Trophoblast cell (in vitro differentiated cells and primary cell): ENCODE results near the gene TLE4.
"Not testable (repeated sequence)": the region's sequence is repeated elsewhere in the genome, so short reads cannot be mapped to it uniquely, and the experiment has no call there.

ENCODE experiments used
- DNase-seq, 2 donors: peaks; one replicate each; pipeline ENCODE4 v3.0.0-alpha.2; 2016
- H2AFZ ChIP-seq: 2 replicates; pipeline ENCODE4 v1.6.1; 2013; ENCODE audit warnings: low read length, moderate library complexity, mild to moderate bottlenecking; ENCODE audit not compliant: insufficient read depth, poor library complexity
- H2AK5ac ChIP-seq: 2 replicates; pipeline ENCODE4 v1.6.1; 2013; ENCODE audit warnings: mild to moderate bottlenecking, low read length
- H2BK120ac ChIP-seq: 2 replicates; pipeline ENCODE4 v1.6.1; 2013; ENCODE audit warnings: low read length, mild to moderate bottlenecking, moderate library complexity; ENCODE audit not compliant: insufficient read depth, poor library complexity
- H2BK12ac ChIP-seq: 2 replicates; pipeline ENCODE4 v1.6.1; 2013; ENCODE audit warnings: mild to moderate bottlenecking, low read length, moderate library complexity
- H2BK5ac ChIP-seq: 2 replicates; pipeline ENCODE4 v1.6.1; 2013; ENCODE audit warnings: low read length, low read depth, moderate library complexity, mild to moderate bottlenecking; ENCODE audit not compliant: poor library complexity
- H3K14ac ChIP-seq: 2 replicates; pipeline ENCODE4 v1.6.1; 2013; ENCODE audit warnings: mild to moderate bottlenecking, low read length
- H3K18ac ChIP-seq: 2 replicates; pipeline ENCODE4 v1.6.1; 2013; ENCODE audit warnings: mild to moderate bottlenecking, low read length
- H3K23ac ChIP-seq: 2 replicates; pipeline ENCODE4 v1.6.1; 2013; ENCODE audit warnings: low read length
- H3K27ac ChIP-seq: 2 replicates; pipeline ENCODE4 v1.5.1; 2013; ENCODE audit warnings: low read depth, mild to moderate bottlenecking, inconsistent platforms, low read length, moderate library complexity
- H3K27me3 ChIP-seq: 2 replicates; pipeline ENCODE4 v1.6.1; 2013; ENCODE audit warnings: inconsistent platforms, mild to moderate bottlenecking, low read length, moderate library complexity; ENCODE audit not compliant: insufficient read depth
- H3K36me3 ChIP-seq, 2 experiments: 1 replicate in 1 of 2; 2 replicates in 1 of 2; pipeline ENCODE4 v1.6.1; 2013; ENCODE audit warnings: low read length in 2 of 2, mild to moderate bottlenecking in 2 of 2, moderate library complexity in 1 of 2; ENCODE audit not compliant: insufficient read depth in 2 of 2, control insufficient read depth in 1 of 2
- H3K4ac ChIP-seq: 2 replicates; pipeline ENCODE4 v1.6.1; 2013; ENCODE audit warnings: low read depth, mild to moderate bottlenecking, low read length, moderate library complexity
- H3K4me1 ChIP-seq, 2 experiments: 1 replicate in 1 of 2; 2 replicates in 1 of 2; pipeline ENCODE4 v1.6.1; 2013; ENCODE audit warnings: low read length in 2 of 2, mild to moderate bottlenecking in 2 of 2, moderate library complexity in 1 of 2; ENCODE audit not compliant: insufficient read depth in 2 of 2, control insufficient read depth in 1 of 2
- H3K4me2 ChIP-seq: 2 replicates; pipeline ENCODE4 v1.6.1; 2013; ENCODE audit warnings: inconsistent platforms, mild to moderate bottlenecking, low read length, moderate library complexity
- H3K4me3 ChIP-seq: 2 replicates; pipeline ENCODE4 v1.5.1; 2013; ENCODE audit warnings: mild to moderate bottlenecking, low read depth, low read length, inconsistent platforms
- H3K79me1 ChIP-seq: one replicate; pipeline ENCODE4 v1.6.1; 2013; ENCODE audit warnings: low read length
- H3K79me2 ChIP-seq: 2 replicates; pipeline ENCODE4 v1.6.1; 2013; ENCODE audit warnings: low read length, mild to moderate bottlenecking; ENCODE audit not compliant: control insufficient read depth, insufficient read depth, poor library complexity
- H3K9ac ChIP-seq: 2 replicates; pipeline ENCODE4 v1.6.1; 2013; ENCODE audit warnings: mild to moderate bottlenecking, low read length
- H3K9me3 ChIP-seq: 2 replicates; pipeline ENCODE4 v1.6.1; 2013; ENCODE audit warnings: low read depth, mild to moderate bottlenecking, control low read depth, inconsistent platforms, low read length; ENCODE audit not compliant: insufficient read depth
- H4K12ac ChIP-seq: 2 replicates; pipeline ENCODE4 v1.6.1; 2013; ENCODE audit warnings: low read depth, mild to moderate bottlenecking, low read length, moderate library complexity
- H4K8ac ChIP-seq: 2 replicates; pipeline ENCODE4 v1.6.1; 2013; ENCODE audit warnings: low read depth, mild to moderate bottlenecking, low read length, moderate library complexity
- H4K91ac ChIP-seq: one replicate; pipeline ENCODE4 v1.6.1; 2013; ENCODE audit warnings: low read depth, mild to moderate bottlenecking, low read length, moderate library complexity
- WGBS: extraction: QIAGEN DNeasy Blood & Tissue Kit; methylation state at CpG from one replicate; pipeline ENCODE4 v1.1.7; 2013; ENCODE audit warnings: missing lambda C conversion rate; ENCODE audit not compliant: insufficient read length, insufficient coverage; ENCODE audit errors: extremely low coverage; 5-methylcytosine and 5-hydroxymethylcytosine counted together

TLE4 gene

DNA sequence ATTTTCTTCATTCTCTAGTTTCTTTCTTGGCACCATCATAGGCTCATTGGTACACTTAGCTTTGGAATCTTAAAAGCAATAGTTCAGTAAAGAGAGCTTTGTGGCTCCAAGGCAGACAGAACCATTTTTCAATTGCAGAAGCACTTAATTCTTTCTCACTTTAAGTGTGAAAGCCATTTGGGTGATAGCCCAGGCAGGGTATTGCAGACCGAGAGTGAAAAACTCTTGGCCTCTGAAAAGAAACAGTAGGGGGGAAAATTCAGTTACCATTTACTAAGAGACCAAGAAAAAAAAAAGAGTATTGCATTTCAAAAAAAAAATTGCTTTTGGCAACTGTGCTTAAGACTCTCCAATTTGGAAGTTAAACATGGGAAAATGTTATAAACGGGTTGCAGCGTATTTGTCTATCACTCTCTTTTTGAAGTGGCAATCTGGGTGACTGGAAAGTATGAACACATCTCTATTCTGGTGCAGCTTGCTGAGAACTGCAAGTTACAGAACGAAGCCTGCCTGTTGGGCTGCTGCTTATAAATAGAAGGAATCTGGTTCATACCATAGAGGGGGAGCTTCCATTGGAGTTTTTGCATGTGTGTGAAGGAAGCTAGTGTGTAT lies 170.5 kb downstream of the TLE4 start:
- H3K4me3 ChIP-seq, result no peak overlapping the region
- H3K27ac ChIP-seq, result no peak overlapping the region
- H3K36me3 ChIP-seq, result peaks cover 0 to 2% of the 10 kb centered on the region in 2 experiments
- no peak for DNase-seq
- H2BK5ac ChIP-seq, result no peak overlapping the region
- H3K14ac ChIP-seq, result no peak overlapping the region
- H3K79me2 ChIP-seq, result no peaks in the 10 kb centered on the region
- no peaks in the 10 kb centered on the region for H3K79me1 ChIP-seq
- no peak overlapping the region for H3K18ac ChIP-seq
- H3K9me3 ChIP-seq, result peaks cover 1% of the 10 kb centered on the region
- no peak overlapping the region for H2BK120ac ChIP-seq
- no peak overlapping the region for H3K23ac ChIP-seq
- H2BK12ac ChIP-seq, result no peak overlapping the region
- no peak overlapping the region for H4K91ac ChIP-seq
- no peak overlapping the region for H3K4ac ChIP-seq
- H4K12ac ChIP-seq, result no peak overlapping the region
- no peak overlapping the region for H2AK5ac ChIP-seq
- no peak overlapping the region for H3K4me2 ChIP-seq
- H2AFZ ChIP-seq, result no peak overlapping the region
- H4K8ac ChIP-seq, result no peak overlapping the region
- WGBS, result no CpG with 5 or more reads among the region's 4 CpGs
- H3K27me3 ChIP-seq, result no peaks in the 10 kb centered on the region
- no peak overlapping the region for H3K9ac ChIP-seq
- peaks cover 0 to 2% of the 10 kb centered on the region in 2 experiments for H3K4me1 ChIP-seq

DNA sequence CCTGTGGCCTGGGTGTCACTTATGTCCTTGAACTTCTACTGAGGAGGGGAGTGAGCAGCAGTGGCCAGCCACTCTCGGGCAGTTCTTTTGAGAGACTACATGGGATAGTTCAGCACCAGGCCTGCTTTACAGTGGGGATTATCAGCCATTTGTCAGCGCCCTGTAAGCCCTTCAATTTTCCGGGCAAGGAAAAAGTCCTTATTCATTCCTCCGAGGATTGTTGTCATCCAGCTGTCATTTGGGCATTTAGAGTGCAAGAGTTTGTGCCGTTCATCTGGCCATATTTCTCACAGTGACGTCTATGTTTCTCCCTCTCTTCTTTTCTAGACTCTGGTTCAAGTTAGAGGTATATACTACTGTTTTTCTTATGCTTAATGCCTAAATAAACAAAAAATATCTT lies 172.8 kb downstream of the TLE4 start:
- Histone ChIP-seq H3K79me1 (no peaks in the 10 kb centered on the region), H4K8ac (no peak overlapping the region), H3K4ac (no peak overlapping the region), H3K4me2 (no peak overlapping the region), H4K91ac (no peak overlapping the region), H2AFZ (no peak overlapping the region), H3K27ac (no peak overlapping the region), H3K23ac (no peak overlapping the region), H2BK12ac (no peak overlapping the region), H2AK5ac (no peak overlapping the region), H3K79me2 (no peaks in the 10 kb centered on the region), H3K4me3 (no peak overlapping the region), H2BK5ac (no peak overlapping the region), H3K36me3 (no peaks in the 10 kb centered on the region), H3K27me3 (no peaks in the 10 kb centered on the region), H2BK120ac (no peak overlapping the region), H3K9me3 (no peaks in the 10 kb centered on the region), H4K12ac (no peak overlapping the region), H3K9ac (no peak overlapping the region), H3K14ac (no peak overlapping the region), H3K4me1 (peaks cover 0 to 2% of the 10 kb centered on the region in 2 experiments), H3K18ac (no peak overlapping the region)
- DNase-seq, result no peak
- whole genome bisulfite sequencing, result no CpG with 5 or more reads among the region's 6 CpGs

DNA sequence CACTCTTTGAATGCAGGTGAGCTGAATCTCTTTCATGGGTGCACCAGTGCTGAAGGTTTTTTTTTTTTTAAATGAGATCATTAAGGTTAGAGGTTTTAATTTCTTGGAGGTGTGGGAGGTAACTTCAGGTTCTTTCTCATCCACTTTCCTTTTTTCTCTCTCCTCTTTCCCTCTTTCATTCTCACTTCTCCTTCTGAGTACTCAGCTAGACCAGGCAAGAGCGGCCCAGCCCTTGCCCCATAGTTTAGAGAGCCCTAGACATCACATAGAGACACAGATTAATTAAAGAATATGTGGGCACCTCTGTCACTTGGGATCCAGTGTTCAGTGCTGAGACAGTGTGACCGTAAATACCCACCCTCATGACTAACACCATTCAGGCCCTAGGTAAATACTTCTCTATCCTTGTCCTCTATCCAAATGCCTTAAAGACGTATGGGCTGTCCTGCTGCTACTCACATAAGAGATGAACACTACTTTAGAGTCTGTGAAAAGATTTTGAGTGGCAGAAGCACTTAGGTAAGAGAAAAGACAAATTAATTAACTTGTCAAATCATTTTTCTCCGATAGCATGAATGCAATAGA lies 174.1 kb downstream of the TLE4 start:
- Histone ChIP-seq H2BK12ac (no peak overlapping the region), H4K12ac (no peak overlapping the region), H2BK120ac (no peak overlapping the region), H3K9me3 (no peaks in the 10 kb centered on the region), H2AK5ac (no peak overlapping the region), H3K18ac (no peak overlapping the region), H4K8ac (no peak overlapping the region), H3K4ac (no peak overlapping the region), H3K9ac (no peak overlapping the region), H2BK5ac (no peak overlapping the region), H3K27me3 (no peaks in the 10 kb centered on the region), H3K23ac (no peak overlapping the region), H3K4me3 (no peak overlapping the region), H4K91ac (no peak overlapping the region), H3K79me1 (no peaks in the 10 kb centered on the region), H2AFZ (no peak overlapping the region), H3K4me2 (no peak overlapping the region), H3K4me1 (peaks cover 0 to 2% of the 10 kb centered on the region in 2 experiments), H3K27ac (no peak overlapping the region), H3K36me3 (no peaks in the 10 kb centered on the region), H3K79me2 (no peaks in the 10 kb centered on the region), H3K14ac (no peak overlapping the region)
- DNase-seq, result no peak
- no CpG with 5 or more reads among the region's 4 CpGs for WGBS

DNA sequence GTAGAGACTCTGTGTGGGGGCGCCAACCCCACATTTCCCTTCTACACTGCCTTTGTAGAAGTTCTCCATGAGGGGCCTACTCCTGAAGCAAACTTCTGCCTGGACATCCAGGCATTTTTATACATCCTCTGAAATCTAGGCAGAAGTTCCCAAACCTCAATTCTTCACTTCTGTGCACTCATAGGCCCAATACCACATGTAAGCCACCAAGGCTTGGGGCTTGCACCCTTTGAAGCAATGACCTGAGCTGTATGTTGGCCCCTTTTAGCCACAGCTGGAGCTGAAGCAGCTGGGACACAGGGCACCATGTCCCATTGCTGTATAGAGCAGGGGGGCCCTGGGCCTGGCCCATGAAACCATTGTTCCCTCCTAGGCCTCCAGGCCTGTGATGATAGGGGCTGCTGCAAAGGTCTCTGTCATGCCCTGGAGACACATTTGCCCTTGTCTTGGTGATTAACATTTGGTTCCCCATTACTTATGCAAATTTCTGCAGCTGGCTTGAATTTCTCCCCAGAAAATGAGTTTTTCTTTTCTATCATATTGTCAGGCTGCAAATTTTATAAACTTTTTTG lies 180.2 kb downstream of the TLE4 start:
- H3K23ac ChIP-seq, H4K91ac ChIP-seq, H3K9ac ChIP-seq, H2BK12ac ChIP-seq, H3K36me3 ChIP-seq, H3K4ac ChIP-seq, H4K8ac ChIP-seq, H3K14ac ChIP-seq, H3K4me1 ChIP-seq, DNase-seq, H3K9me3 ChIP-seq, H2BK5ac ChIP-seq, H3K79me1 ChIP-seq, H4K12ac ChIP-seq, H3K27ac ChIP-seq, H3K4me3 ChIP-seq, H3K79me2 ChIP-seq, H2AFZ ChIP-seq, H3K27me3 ChIP-seq, H3K4me2 ChIP-seq, H3K18ac ChIP-seq, H2BK120ac ChIP-seq: not testable (repeated sequence)
- WGBS, result no CpG with 5 or more reads among the region's 1 CpG
- H2AK5ac ChIP-seq, result peak overlapping the region; percentile 29
